IPS-NIHi11 (cell line): ENCODE measurements around the gene LMAN1L.

Source experiments
- DNase-seq: peaks from one replicate; pipeline ENCODE4 v3.0.0; 2012; ENCODE audit warnings: mixed read lengths, low spot score

LMAN1L gene

GRCh38 chr15:74816624-74817369 lies 4.2 kb downstream of the LMAN1L start:
- DNase-seq: no peak

DNA sequence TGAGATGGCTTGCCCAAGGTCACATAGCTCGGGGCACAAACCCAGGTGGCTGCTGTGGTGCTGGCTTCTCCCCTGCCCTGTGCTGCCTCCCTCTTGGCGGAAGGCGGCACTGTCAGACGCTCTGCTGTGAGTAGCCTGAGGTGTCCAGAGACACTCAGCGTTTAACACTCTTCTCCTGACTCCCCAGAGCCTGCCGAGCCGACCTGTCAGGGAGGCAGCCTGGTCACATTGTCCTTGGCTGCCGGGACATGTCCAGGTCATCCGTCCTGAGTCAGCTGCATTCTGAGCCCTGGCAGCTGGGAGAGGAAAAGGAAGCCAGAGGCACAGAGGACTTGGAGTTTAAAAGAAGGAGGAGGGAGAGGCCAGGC lies 4.7 kb downstream of the LMAN1L start:
- DNase-seq: peak; percentile 56

- DNase-seq: no peak
Measured at GRCh38 chr15:74820056-74820455, 7.4 kb downstream of the LMAN1L start.

DNA sequence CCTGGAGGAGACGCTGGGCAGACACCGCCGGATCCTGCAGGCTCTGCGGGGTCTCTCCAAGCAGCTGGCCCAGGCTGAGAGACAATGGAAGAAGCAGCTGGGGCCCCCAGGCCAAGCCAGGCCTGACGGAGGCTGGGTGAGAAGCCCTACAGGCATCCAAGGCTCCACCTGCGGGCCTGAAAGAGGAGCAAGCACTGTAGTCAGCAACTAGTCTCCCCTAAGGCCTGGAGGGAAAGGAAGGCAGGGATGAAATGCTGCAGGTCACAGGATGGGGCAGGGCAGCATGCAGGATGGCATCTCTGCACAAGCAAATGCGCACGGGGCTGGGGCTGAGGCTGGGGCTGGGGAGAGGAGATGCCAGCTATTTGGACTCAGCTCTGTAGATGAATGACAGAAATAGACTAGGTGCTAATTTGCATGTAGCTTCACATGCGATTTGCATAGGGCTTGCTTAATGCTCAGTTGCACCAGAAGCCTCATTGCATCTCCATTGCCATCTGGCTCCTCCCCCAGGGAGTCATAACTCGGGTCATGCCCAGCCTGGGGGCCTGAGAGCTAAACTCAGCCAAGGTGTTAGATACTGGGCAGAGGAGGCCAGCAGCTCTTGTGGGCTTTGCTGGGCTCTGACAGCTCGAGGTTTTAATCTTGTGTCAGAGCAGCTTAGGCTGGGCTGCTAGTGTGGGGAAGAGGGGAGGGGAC lies 8.6 kb downstream of the LMAN1L start:
- DNase-seq: peak; percentile 59

GRCh38 chr15:74821790-74822158 lies 9.1 kb downstream of the LMAN1L start:
- DNase-seq: no peak

DNA sequence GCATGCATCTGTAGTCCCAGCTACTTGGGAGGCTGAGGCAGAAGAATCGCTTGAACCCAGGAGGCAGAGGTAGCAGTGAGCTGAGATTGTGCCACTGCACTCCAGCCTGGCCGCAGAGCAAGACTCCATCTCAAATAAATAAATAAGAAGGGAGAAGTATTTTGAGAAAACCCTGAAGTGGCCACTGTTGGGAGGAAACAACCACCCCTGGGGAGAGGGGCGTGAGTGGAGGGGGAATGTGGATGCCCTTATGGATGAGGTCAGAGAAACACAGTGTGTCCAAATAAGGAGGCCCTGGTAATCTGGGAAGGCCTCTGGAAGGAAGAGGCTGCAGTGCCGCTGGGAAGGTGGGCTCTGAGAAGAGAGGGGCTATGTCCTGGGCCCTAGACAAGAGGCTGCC lies 9.6 kb downstream of the LMAN1L start:
- DNase-seq: no peak

- DNase-seq: no peak
Measured at GRCh38 chr15:74823324-74823723, 10.7 kb downstream of the LMAN1L start.

GRCh38 chr15:74824976-74825375 lies 12.3 kb downstream of the LMAN1L start:
- no peak for DNase-seq

GRCh38 chr15:74825866-74826265 lies 13.2 kb downstream of the LMAN1L start:
- DNase-seq: no peak

DNA sequence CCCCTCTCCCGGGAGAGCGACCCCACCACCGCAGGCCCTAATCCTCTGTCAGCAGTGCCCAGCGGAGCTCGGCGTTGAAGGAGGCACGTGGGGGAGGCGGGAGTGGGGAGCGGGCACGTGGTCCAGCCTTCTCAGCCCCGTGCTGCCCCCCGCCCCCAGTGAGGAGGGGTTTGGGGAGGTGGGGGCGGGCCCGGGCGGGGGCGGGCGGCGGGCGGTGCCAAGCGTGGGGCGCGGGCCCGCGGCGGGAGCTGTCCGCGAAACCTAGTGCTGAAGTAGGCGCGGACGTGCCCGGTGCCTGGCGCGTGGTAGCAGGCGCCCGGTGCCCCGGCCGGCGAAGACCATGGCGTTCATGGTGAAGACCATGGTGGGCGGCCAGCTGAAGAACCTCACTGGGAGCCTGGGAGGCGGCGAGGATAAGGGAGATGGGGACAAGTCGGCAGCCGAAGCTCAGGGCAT lies 13.8 kb downstream of the LMAN1L start, which contains the start of gene CPLX3:
CPLX3 (plus strand) TSS at position 264 of the 456 bp plus-strand sequence; CDS start at position 341, 77 bp downstream.
- DNase-seq: peak; percentile 95

DNA sequence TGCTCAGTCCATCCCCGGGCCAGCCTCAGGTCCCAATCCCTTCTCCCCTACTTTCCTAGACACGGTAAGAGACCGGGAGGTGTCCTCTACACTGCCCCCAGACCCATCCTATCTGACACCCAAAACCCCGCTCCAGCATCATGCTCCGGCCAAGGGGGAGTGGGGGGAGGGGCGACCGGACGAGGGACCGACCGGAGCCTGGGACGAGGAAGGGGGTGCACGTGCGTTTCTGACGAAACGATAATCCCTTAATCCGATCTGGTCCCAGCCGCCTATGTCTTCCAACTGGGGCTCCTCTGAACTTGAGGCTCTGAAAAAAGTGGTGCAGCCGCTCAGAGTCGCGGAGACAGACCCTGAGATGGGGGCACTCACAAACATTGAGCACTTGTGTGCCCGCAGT lies 14.3 kb downstream of the LMAN1L start:
- no peak for DNase-seq

GRCh38 chr15:74827614-74828013 lies 15.0 kb downstream of the LMAN1L start:
- no peak for DNase-seq

DNA sequence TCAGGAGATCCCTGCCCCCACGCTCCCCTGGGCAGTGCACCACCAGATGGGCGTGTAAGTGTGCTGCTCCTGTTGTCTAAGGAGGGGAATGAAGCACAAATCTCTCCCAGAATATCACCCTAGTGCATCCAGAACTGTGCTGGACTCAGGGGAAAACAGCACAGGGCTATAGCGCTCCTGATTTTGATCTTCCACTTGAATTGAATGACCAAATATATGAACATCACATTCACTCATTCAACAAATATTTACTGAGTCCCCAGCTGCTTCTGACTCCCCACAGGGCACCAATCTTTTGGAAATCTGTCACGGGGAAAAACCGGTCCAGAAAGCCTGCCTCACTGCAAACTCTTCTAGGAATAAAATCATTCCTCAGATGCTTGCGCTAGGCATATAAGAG lies 16.2 kb downstream of the LMAN1L start:
- DNase-seq: no peak

DNA sequence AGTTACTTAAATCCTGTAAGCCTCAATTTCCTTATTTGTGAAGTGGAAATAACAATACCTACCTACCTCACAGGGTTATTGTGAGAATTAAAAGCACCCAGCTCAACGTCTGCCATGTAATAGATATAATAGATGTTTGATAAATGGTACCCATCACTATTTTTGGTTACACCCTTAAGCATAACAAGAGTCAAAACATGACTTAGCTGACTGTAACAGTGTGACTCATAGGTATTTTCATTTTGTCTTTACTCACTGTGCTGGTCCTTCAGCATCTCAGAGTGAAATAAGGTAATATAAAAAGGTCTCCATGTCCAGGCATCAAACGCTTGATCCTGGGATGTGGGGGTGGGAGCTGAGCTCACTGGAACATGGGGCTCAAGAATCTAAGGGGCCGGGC lies 16.9 kb downstream of the LMAN1L start:
- no peak for DNase-seq

DNA sequence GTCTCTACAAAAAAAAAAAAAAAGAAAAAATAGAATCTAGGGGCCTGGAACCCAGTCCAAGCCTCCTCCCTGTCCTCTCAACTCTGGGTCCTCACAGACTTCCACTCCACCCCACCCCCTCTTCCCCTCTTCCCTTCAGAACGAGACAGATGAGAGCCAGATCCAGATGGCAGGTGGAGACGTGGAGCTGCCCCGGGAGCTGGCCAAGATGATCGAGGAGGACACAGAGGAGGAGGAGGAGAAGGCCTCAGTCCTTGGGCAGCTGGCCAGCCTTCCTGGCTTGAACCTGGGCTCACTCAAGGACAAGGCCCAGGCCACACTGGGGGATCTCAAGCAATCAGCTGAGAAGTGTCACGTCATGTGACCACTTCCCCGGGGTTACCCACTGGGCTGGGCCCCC lies 17.4 kb downstream of the LMAN1L start:
- no peak for DNase-seq

DNA sequence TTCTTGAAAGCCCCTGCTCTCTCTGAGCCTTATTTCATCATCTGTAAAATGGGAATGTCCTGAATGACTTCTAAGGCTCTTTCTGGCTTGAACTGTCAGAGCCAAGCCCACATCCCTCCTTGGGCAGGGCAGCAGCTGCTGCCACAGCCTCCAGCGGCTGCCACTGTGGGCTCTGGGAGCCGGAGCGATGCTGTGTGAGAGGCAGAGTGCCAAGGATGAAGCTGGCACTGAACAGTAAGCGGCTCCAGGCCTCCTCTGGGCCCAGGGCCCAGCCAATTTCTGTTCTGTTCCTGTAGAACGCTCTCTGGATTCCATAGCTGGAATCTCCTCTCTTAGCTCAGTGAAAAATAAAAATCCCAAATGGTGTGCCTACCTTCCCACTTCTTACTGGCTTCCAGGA lies 18.2 kb downstream of the LMAN1L start:
- no peak for DNase-seq

GRCh38 chr15:74831813-74832495 lies 19.3 kb downstream of the LMAN1L start:
- DNase-seq: no peak

GRCh38 chr15:74832826-74833225 lies 20.2 kb downstream of the LMAN1L start:
- DNase-seq: no peak

GRCh38 chr15:74833376-74834107 lies 20.9 kb downstream of the LMAN1L start:
- DNase-seq: no peak

GRCh38 chr15:74835312-74835823 lies 22.7 kb downstream of the LMAN1L start:
- peak; percentile 93 for DNase-seq

DNA sequence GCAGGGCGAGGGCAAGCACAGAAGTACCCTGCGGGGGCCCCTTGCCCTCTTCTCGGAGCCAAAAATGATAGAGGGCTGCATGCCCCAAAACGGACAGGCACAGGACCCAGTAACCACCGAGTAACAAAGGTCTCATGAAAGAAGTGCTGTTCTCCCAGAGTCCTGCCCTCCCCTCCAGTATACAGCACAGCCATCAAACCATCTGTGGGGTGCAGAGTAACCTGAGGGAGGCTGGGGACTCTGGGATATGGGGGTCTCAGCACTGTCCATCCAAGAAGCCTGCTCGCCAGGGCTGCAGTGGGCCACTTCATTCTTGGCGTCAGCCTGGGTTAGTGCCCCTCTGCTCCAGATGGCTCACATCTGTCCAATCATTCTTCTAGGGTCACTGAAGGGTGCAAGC lies 24.2 kb downstream of the LMAN1L start:
- DNase-seq: no peak

DNA sequence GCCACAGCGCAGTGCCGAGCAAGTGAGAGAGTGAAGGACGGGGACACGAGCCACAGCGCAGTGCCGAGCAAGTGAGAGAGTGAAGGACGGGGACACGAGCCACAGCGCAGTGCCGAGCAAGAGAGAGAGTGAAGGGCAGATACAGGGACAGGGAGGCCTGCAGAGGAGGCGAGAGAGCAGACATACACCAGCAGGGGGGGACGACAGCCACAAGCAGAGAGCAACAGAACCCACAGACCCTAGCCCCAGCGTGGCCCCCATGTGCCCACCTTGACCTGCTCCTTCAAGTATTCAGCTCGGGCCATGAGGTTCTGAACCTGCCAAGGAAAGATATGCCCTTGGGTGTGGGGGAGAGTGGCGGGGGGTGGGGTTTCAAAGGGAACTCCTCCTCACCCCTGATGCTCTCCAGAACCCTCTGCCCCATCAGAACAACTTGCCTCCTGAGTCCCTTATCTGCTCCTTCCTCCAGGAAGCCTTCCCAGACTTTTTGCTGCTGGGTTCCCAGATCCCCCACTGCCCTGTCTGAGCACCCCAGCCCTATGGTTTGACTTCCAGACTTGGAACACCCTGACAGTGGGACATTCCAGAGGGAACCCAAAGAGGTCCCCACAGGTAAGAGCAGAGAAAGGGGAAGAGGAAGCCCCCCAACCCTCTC lies 25.0 kb downstream of the LMAN1L start:
- no peak for DNase-seq
